GM18868 (cell line): Measurements from ENCODE around the gene MRPL28.
"Not testable (repeated sequence)": the region's sequence is repeated elsewhere in the genome, so short reads cannot be mapped to it uniquely, and the experiment has no call there.

Experiments used
- ATAC-seq: cut with Tn5 transposase; IDR thresholded peaks from one replicate; pipeline ENCODE4 v1.9.1; 2021; ENCODE audit warnings: mild to moderate bottlenecking, moderate library complexity; ENCODE audit not compliant: unreplicated experiment

MRPL28 gene

DNA sequence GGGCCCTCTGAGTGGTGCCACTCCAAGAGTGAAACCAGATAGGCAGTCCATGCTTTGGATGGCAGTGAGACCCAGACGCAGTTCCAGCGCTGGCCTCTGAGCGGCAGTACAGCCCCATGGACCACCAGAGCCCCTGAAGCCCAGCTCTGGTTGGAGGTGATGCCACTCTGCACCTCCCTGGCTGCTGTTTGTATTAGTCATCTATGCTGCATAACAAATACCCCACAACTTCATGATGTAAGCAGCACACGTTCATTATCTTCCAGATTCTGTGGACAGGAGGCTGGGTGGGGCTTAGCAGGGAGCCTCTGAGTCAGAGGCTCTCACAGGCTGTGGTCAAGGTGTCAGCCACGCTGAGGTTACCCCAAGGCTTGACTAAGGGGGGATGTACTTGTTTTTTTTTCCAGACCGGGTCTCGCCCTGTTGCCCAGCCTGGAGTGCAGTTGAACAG lies 21.6 kb upstream of the MRPL28 start:
- ATAC-seq, result no peak

- ATAC-seq, result no peak
Measured at GRCh38 chr16:389352-389751, 19.0 kb upstream of the MRPL28 start.

- not testable (repeated sequence) for ATAC-seq
Measured at GRCh38 chr16:387761-388666, 17.7 kb upstream of the MRPL28 start.

GRCh38 chr16:386641-387156 lies 16.4 kb upstream of the MRPL28 start:
- no peak for ATAC-seq

DNA sequence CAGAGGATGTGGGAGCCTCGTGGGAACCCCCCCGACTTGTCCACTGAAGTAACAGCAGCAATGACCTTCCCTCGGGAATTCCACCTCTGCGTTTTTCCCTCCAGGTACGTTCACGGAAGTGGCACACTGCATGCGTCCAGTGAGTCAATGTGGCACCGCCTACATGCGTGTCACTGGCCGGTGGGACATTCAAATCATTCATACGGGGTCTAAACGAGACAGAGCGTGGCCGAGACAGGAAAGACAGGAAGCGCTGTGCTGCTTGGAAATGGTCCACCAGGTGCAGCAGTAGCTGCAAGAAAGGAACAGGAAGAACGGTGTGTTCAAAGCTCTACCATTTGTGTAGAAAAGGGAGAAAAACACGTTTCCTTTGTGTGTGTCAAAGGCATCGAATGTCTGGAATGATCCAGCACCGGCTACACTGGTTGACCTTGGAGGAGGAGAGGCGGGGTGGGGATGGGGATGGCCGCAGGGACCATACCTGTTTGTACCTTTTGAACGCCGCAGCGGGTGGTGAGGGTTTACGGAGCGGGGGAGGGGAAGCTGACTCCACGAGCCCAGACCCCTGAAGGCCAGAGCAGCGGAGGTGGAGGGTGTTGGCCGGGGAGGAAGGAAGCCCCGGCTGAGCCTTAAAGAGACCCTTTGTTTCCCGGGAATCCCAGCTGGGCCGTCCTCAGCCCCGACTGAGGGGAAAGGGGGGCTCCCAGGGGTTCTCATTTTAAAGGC lies 13.2 kb upstream of the MRPL28 start:
- ATAC-seq, result no peak

GRCh38 chr16:381789-382717 lies 11.7 kb upstream of the MRPL28 start, which contains the start of gene PGAP6:
Gene PGAP6 (minus strand): TSS chr16:381978. CDS start chr16:381821, 157 bp downstream.
- no peak for ATAC-seq

DNA sequence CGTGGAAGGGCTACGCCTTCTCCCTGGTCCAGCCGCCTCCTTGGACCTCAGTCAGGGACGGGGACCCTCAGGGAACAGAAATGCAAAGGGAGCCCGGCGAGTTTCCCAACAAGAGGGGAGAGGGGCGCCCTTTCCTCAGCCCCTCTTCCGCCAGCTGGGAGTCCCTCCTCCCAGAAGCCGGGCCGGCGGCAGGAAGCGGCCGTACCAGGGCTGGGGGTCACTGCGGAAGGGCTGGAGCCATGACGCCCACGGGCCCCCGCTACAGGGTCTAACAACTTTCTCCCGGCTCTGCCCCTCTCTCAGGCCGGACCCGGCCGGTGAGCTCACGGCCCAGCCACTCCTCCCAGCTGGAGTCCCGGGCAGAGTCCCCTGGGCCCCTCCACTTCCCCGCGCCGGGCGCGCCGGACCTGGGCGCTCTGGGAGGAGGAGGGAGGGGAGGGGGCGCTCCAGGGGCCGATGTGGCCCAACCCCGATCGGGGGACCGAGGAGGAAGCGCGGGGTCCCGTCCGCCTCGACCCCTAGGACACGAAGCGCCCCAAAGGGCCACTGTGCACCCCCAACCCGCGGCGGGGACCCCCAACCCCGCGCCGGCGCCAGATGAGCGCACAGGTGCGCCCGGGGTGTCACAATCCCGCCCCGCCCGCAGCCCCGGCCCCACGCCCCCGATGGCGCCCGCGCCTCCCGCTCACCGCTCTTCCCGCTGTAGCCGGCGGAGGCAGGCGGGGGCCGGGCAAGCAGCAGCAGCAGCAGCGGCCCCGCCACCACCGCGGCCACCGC lies 10.9 kb upstream of the MRPL28 start:
- ATAC-seq, result no peak

- no peak for ATAC-seq
Measured at GRCh38 chr16:380762-381011, 10.3 kb upstream of the MRPL28 start.

DNA sequence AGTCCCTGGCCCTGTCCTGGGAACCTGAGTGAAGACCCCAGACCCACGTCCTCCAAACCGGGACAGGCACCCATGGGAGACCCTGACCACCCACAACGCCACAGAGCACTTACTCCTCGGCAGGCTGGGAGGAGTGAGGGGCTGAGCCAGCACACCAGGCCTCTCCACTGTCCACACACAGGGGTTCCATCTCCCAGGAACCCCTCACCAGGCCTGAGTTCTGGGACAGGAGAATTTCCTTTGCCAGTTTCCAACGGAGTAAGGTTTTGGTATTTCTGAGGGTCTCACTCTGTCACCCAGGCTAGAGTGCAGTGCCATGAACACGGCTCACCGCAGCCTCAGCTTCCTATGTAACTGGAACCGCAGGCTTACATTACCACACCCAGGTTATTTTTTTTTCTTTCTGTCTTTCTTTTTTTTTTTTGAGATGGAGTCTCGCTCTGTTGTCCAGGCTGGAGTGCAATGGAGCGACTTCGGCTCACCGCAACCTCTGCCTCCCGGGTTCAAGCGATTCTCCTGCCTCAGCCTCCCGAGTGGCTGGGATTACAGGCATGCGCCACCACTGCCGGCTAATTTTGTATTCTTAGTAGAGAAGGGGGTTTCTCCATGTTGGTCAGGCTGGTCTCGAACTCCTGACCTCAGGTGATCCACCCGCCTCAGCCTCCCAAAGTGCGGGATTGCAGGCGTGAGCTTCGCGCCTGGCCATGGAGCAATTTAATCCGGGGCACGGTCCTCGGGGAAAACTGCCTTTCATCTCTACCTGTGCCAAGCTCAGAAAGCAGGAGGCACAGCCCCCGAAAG lies 9.8 kb upstream of the MRPL28 start:
- no peak for ATAC-seq

DNA sequence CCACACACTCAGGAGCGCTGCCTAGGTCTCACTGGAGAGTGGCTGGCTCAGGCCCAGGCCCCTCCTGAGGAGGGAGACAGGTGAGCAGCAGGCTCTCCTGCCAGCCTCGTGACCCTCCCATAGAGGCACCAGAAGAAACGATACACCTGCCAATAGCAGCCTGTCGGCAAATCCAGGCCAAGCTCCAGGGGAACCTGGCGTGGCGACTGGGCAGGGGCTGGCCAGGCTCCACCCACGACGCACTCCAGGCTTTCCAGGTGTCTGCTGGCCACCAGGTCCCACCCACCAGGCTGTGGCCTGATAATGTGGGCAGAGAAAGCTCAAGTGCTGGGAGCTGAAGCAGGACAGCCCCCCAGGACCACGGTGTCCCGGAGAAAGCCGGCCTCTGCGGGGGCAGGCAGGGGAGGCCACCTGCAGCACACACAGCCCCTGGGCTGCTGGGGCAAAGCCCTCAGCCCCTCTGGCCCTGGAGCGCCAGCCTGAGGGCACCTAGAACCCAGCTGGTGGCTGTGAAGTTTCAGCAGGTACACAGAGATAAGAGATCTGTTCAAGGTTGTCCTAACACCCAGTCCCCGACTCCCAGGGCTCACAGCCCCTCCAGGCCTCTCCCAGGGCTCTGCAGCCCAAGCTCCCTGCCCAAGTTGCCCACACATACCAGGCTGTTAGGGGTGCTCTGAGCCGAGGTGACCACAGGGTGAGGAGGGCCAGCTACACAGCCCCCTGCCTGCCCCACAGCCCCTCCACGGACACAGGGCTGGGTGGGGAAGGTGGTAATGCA lies 9.0 kb upstream of the MRPL28 start:
- ATAC-seq, result no peak

- no peak for ATAC-seq
Measured at GRCh38 chr16:378821-379182, 8.5 kb upstream of the MRPL28 start.

DNA sequence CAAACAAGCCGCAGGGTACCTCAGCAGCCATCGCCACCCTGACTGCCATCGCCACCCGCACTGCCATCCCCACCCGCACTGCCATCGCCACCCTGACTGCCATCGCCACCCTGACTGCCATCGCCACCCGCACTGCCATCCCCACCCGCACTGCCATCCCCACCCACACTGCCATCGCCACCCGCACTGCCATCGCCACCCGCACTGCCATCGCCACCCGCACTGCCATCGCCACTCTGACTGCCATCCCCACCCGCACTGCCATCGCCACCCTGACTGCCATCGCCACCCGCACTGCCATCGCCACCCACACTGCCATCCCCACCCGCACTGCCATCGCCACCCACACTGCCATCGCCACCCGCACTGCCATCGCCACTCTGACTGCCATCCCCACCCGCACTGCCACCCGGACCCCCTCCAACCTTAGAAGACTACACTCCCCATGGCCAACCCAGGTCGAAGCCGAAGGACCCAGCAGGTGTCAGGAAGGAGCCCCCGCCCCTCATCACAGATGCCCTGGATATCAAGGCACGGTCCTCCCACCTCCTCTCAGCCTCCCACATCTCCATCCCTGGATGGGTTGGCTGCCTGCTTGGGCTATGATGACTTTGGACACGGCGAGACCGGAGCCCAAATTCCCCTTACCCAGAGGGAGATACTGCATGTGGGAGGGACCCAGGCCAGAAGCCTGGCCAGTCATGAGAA lies 7.9 kb upstream of the MRPL28 start:
- ATAC-seq, result not testable (repeated sequence)

- ATAC-seq, result no peak
Measured at GRCh38 chr16:377419-377951, 7.1 kb upstream of the MRPL28 start.

DNA sequence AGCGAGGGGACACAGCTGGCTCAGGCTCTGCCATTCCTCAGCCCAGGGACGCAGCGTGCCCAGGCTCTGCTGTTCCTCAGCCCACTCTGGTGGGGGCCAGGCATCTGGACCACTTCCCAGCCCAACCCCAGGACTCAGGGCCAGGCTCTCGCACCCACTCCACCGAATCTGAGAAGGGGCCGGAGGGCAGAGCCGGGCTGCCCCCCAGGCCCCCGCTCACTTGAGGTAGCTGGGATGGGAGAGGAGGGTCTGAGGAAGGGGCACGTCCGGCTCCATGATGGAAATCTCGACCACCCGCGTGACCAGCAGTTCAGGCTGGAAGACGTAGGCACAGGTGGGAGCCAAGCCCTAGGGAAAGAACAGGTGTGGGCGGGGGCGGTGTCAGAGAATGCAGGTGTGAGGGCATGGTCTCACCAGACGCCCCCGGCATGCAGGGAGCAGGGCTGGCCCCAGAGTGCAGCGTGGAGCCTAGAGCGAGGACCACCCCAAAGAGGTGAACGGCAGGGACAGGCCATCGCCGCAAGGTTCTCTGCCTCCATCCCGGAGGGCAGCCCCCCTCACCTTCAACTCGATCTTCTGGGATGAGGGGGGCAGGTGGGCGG lies 6.6 kb upstream of the MRPL28 start:
- ATAC-seq, result no peak

GRCh38 chr16:375927-376816 lies 5.8 kb upstream of the MRPL28 start:
- no peak for ATAC-seq

GRCh38 chr16:375212-375611 lies 4.9 kb upstream of the MRPL28 start:
- ATAC-seq, result no peak

DNA sequence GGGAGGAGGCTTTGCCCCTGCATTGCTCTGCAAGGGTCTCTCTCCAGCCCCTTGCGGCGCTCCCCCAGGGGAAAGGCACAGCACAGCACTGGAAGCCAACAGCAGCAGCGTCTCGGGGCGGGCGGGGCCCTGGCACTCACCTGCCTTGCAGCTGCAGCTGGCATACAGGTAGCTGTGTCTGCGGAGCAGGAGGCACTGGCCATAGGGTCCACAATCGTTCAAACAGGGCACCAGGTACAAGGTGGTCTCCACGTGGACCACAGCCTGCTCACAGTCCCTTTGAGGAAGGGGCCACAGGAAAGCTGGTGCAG lies 4.2 kb upstream of the MRPL28 start:
- no peak for ATAC-seq
